Activated naive CD4-positive, alpha-beta T cell (primary cell): Measurements from ENCODE around the gene LRCH3.
A peak's percentile ranks its signal among the peaks of the same experiment; 100 is the strongest.
"Not testable (repeated sequence)": the region's sequence is repeated elsewhere in the genome, so short reads cannot be mapped to it uniquely, and the experiment has no call there.

Source experiments
- DNase-seq, 4 experiments: peaks; one replicate each; lab custom pipeline; 2025; lab: John Stamatoyannopoulos, UW

The LRCH3 gene

GRCh38 chr3:197883541-197883940 lies 92.5 kb downstream of the LRCH3 start:
- no peak for DNase-seq

- DNase-seq, result not testable (repeated sequence)
These were observed 93.3 kb downstream of the LRCH3 start for GRCh38 chr3:197884330-197884729.

- DNase-seq, result not testable (repeated sequence)
These were observed 95.0 kb downstream of the LRCH3 start for GRCh38 chr3:197886052-197886451.

GRCh38 chr3:197887430-197888053 lies 96.5 kb downstream of the LRCH3 start:
- DNase-seq, result not testable (repeated sequence)

- no peak for DNase-seq
These were observed 97.5 kb downstream of the LRCH3 start for GRCh38 chr3:197888511-197888910.

GRCh38 chr3:197889204-197889930 lies 98.3 kb downstream of the LRCH3 start:
- no peak for DNase-seq

- no peak for DNase-seq
These were observed 99.6 kb downstream of the LRCH3 start for GRCh38 chr3:197890693-197891092.

GRCh38 chr3:197892162-197892561 lies 101.1 kb downstream of the LRCH3 start:
- DNase-seq, result no peak

- DNase-seq, result no peak
These were observed 105.4 kb downstream of the LRCH3 start for GRCh38 chr3:197896421-197896820.

- no peak for DNase-seq
These were observed 108.9 kb downstream of the LRCH3 start for GRCh38 chr3:197899833-197900478.

- DNase-seq, result no peak
These were observed 110.6 kb downstream of the LRCH3 start for GRCh38 chr3:197901626-197902025.

GRCh38 chr3:197906023-197906849 lies 115.2 kb downstream of the LRCH3 start:
- peak; percentile 40 to 61 (median 51) for DNase-seq

- DNase-seq, result no peak
These were observed 115.8 kb downstream of the LRCH3 start for GRCh38 chr3:197906850-197907187.

GRCh38 chr3:197907196-197907595 lies 116.1 kb downstream of the LRCH3 start:
- DNase-seq, result no peak

GRCh38 chr3:197908550-197908949 lies 117.5 kb downstream of the LRCH3 start:
- DNase-seq, result not testable (repeated sequence)

GRCh38 chr3:197908957-197909701 lies 118.1 kb downstream of the LRCH3 start:
- no peak for DNase-seq

- DNase-seq, result no peak
These were observed 121.9 kb downstream of the LRCH3 start for GRCh38 chr3:197912741-197913476.

- no peak for DNase-seq
These were observed 122.8 kb downstream of the LRCH3 start for GRCh38 chr3:197913641-197914380.

- DNase-seq, result not testable (repeated sequence)
These were observed 130.6 kb downstream of the LRCH3 start for GRCh38 chr3:197921429-197922275.
